GM12878 (cell line): ENCODE measurements around the gene MAPKAP1. TPM values are rescaled to one million over a fixed set of nuclear protein-coding genes. Genes with fewer than 3 reads are reported as not detected.

Source experiments
- ATAC-seq: fragments of 200-7000 bp; cut with Tn5 transposase; 3 replicates; pipeline ENCODE4 v1.9.1; 2020; ENCODE audit warnings: mild to moderate bottlenecking, moderate library complexity
- BruUV-seq: library from RNA; stranded (reverse); fragments of 400-500 nt; replicated peaks from 2 replicates; lab custom pipeline; 2021; lab: Mats Ljungman, UMichigan
- CTCF ChIA-PET: fragments of 300-600 bp; sonication (Branson Sonifier 250); formaldehyde crosslinking; extraction: SDS; loops from one replicate; lab custom pipeline; 2021; ENCODE audit warnings: inconsistent platforms; lab: Yijun Ruan, JAX
- POLR2A ChIA-PET: fragments of 350-600 bp; formaldehyde crosslinking; extraction: SDS; loops from one replicate; lab custom pipeline; 2021; ENCODE audit warnings: inconsistent platforms; lab: Charles Lee
- RAD21 ChIA-PET: fragments of 300-600 bp; sonication (Branson Sonifier 250); formaldehyde crosslinking; loops from one replicate; lab custom pipeline; 2023; ENCODE audit warnings: antibody characterized with exemption; ENCODE audit not compliant: unreplicated experiment; lab: Charles Lee
- SMC1A ChIA-PET: fragments of 300-600 bp; sonication (Branson Sonifier 250); formaldehyde crosslinking; loops from one replicate; lab custom pipeline; 2023; ENCODE audit not compliant: unreplicated experiment, uncharacterized antibody; lab: Charles Lee
- DNase-seq: peaks from one replicate; pipeline ENCODE4 v3.0.0-alpha.2; 2011; ENCODE audit warnings: low read depth, low spot score
- FAIRE-seq: peaks from 3 replicates; lab custom pipeline; 2011; peaks lifted over from hg19 to GRCh38; lab: Jason Lieb, UNC
- H2AFZ ChIP-seq: 2 replicates; pipeline ENCODE4 v1.6.0; 2011; ENCODE audit warnings: low read depth, low read length, control low read depth; ENCODE audit not compliant: control insufficient read depth
- H3K27ac ChIP-seq: 2 replicates; pipeline ENCODE4 v1.5.1; 2011; ENCODE audit warnings: control low read depth; ENCODE audit not compliant: control insufficient read depth, insufficient read depth
- H3K27me3 ChIP-seq, 2 experiments: replicated peaks in 1 of 2; 2 replicates each; pipeline versions ENCODE4 v1.6.0 to v1.6.1; 2011; ENCODE audit warnings: low read length in 1 of 2; ENCODE audit not compliant: control insufficient read depth in 2 of 2, insufficient read depth in 2 of 2
- H3K36me3 ChIP-seq, 2 experiments: 2 replicates each; pipeline ENCODE4 v1.5.1; 2011; ENCODE audit warnings: low read length in 1 of 2; ENCODE audit not compliant: control insufficient read depth in 2 of 2, insufficient read depth in 2 of 2
- H3K4me1 ChIP-seq: 2 replicates; pipeline ENCODE4 v1.6.1; 2011; ENCODE audit warnings: mild to moderate bottlenecking, low read length, moderate library complexity, mixed read lengths; ENCODE audit not compliant: control insufficient read depth, insufficient read depth
- H3K4me2 ChIP-seq: 2 replicates; pipeline ENCODE4 v1.6.0; 2011; ENCODE audit warnings: control low read depth; ENCODE audit not compliant: control insufficient read depth, insufficient read depth
- H3K4me3 ChIP-seq: fragments of 200-600 bp; sonication (generic); 2 replicates; pipeline ENCODE4 v1.5.1; 2016
- H3K79me2 ChIP-seq: 2 replicates; pipeline ENCODE4 v1.6.0; 2011; ENCODE audit warnings: low read length; ENCODE audit not compliant: control insufficient read depth, insufficient read depth
- H3K9ac ChIP-seq: 2 replicates; pipeline ENCODE4 v1.8.0; 2011; ENCODE audit warnings: low read length, control low read depth, mixed read lengths; ENCODE audit not compliant: control insufficient read depth, insufficient read depth
- H3K9me3 ChIP-seq: replicated peaks from 3 replicates; pipeline ENCODE4 v1.5.1; 2011; ENCODE audit warnings: mild to moderate bottlenecking, low read length; ENCODE audit not compliant: control insufficient read depth, insufficient read depth
- H4K20me1 ChIP-seq: 2 replicates; pipeline ENCODE4 v1.6.0; 2011; ENCODE audit not compliant: control insufficient read depth, insufficient read depth
- IKZF2 ChIP-seq, 2 experiments: fragments of 450-650 bp; IDR thresholded peaks; 2 replicates each; pipeline ENCODE4 v1.6.1; 2017; ENCODE audit warnings: mild to moderate bottlenecking in 2 of 2, moderate library complexity in 2 of 2
- MEF2B ChIP-seq: fragments of 450-650 bp; IDR thresholded peaks from 2 replicates; pipeline ENCODE4 v1.6.1; 2018; ENCODE audit warnings: mild to moderate bottlenecking, moderate library complexity; ENCODE audit not compliant: partially characterized antibody, poor library complexity, severe bottlenecking
- ZNF274 ChIP-seq: IDR thresholded peaks from one replicate; pipeline ENCODE4 v1.8.0; 2011; ENCODE audit not compliant: insufficient read length, insufficient read depth
- WGBS: methylation state at CpG from one replicate; pipeline ENCODE4 v1.1.6; 2016; ENCODE audit warnings: low lambda C conversion rate; ENCODE audit not compliant: insufficient replicate concordance, insufficient coverage; ENCODE audit errors: missing lambda C conversion rate; 5-methylcytosine and 5-hydroxymethylcytosine counted together
- in situ Hi-C: fragments of 300-500 bp; cut with MboI; formaldehyde crosslinking; loops from 9 replicates; pipeline ENCODE4 v1.14.3; 2018; ENCODE audit warnings: mixed read lengths
- intact Hi-C: fragments of 100-400 bp; cut with micrococcal nuclease; formaldehyde crosslinking; loops from one replicate; pipeline ENCODE4 v1.14.2; 2022; ENCODE audit not compliant: unreplicated experiment
- polyA plus RNA-seq, 11 experiments: library from polyadenylated mRNA; depleted of rRNA in 4 of 11; unstranded in 6 of 11; stranded (reverse) in 5 of 11; fragments of >200 nt; fragmentation: Nextera tagmentation in 4 of 11; fragmentation: Illumina TruSeq in 1 of 11; extraction: Ambion mirVana in 4 of 11; extraction: Trizol in 1 of 11; gene quantifications; 1 replicate in 1 of 11; 2 replicates in 10 of 11; pipeline versions ENCODE4 v1.2.1 to v1.2.3, GENCODE V29; 2011 to 2016; ENCODE audit warnings: inconsistent platforms in 2 of 11, missing spikeins in 2 of 11, low read depth in 1 of 11
- total RNA-seq, 4 experiments: library from RNA; depleted of rRNA in 3 of 4; stranded (reverse); fragments of >200 nt in 3 of 4; fragmentation: Illumina TruSeq in 1 of 4; extraction: Trizol in 1 of 4; gene quantifications; 2 replicates each; pipeline versions ENCODE4 v1.2.1 to v1.2.3, GENCODE V29; 2013 to 2021
- TF ChIP-seq, protein P1 (sequence below): fragments of 450-650 bp; IDR thresholded peaks from 2 replicates; pipeline ENCODE4 v1.6.1; 2017; ENCODE audit warnings: mild to moderate bottlenecking, moderate library complexity

The MAPKAP1 gene
- total and polyA plus RNA-seq, 10 of the 15 experiments (the other 5 are each of a cell fraction or from before 2014, with no cell fraction given) = 5.1 to 188 (median 105) TPM

DNA sequence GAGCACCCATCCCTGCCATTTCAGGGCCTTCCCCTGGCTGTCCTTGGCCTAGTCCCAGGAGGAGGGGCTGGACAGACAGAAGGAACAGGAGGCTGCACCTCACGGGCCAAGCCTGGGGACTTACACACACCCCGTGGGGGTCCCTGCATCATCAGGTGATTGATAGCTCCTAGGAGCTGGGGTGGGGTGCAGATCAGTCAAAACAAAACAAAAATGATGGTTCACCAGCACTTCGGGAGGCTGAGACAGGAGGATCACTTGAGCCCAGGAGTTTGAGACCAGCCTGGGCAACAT lies 276.0 kb downstream of the MAPKAP1 start (continued):
- TF ChIP-seq, protein P1, sequence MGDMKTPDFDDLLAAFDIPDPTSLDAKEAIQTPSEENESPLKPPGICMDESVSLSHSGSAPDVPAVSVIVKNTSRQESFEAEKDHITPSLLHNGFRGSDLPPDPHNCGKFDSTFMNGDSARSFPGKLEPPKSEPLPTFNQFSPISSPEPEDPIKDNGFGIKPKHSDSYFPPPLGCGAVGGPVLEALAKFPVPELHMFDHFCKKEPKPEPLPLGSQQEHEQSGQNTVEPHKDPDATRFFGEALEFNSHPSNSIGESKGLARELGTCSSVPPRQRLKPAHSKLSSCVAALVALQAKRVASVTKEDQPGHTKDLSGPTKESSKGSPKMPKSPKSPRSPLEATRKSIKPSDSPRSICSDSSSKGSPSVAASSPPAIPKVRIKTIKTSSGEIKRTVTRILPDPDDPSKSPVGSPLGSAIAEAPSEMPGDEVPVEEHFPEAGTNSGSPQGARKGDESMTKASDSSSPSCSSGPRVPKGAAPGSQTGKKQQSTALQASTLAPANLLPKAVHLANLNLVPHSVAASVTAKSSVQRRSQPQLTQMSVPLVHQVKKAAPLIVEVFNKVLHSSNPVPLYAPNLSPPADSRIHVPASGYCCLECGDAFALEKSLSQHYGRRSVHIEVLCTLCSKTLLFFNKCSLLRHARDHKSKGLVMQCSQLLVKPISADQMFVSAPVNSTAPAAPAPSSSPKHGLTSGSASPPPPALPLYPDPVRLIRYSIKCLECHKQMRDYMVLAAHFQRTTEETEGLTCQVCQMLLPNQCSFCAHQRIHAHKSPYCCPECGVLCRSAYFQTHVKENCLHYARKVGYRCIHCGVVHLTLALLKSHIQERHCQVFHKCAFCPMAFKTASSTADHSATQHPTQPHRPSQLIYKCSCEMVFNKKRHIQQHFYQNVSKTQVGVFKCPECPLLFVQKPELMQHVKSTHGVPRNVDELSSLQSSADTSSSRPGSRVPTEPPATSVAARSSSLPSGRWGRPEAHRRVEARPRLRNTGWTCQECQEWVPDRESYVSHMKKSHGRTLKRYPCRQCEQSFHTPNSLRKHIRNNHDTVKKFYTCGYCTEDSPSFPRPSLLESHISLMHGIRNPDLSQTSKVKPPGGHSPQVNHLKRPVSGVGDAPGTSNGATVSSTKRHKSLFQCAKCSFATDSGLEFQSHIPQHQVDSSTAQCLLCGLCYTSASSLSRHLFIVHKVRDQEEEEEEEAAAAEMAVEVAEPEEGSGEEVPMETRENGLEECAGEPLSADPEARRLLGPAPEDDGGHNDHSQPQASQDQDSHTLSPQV = no peak

DNA sequence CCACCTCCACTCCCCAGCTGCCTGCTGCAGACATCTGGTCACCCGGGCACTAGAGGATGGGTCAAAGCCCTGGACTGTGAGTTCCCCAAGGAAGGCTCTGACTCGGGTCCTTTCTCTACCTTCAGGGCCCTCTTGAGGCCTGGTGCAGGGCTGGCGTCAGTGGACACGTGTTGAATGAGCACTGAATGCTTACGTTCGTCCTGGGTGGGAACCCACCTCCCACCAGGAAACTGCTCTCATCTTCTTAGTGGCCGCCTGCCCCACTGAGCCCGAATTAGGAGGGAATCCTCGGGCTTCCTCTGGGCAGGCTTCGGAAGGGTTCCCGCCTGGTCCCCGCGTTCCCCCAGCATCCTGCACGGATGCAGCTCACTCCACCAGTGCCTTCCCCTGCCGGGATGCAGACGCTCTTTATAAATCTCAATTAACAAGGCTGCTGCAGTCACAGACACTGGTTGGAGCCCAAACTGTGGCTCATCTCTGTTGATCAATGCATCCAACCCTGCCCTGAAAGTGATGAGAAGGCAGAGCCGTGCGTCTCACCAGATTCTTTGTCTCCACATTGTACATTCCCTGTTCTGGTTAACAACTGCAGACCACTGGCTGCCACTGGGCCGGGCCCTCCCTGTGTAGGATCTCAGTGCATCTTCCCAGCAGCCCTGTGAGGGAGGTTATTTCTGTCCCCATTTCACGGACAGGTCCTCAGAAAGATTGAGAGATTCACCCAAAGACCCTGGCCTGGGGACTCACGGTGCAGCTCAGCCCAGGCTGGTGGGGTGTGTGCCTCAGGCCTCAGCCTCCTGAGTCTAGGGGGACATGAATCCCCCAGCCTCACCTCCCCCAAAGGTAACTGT lies 276.6 kb downstream of the MAPKAP1 start:
- 58% methylated on average over 21 of the region's 21 CpGs for WGBS
- FAIRE-seq (no peak), ATAC-seq (no peak), DNase-seq (no peak)
- H3K9me3 ChIP-seq = no peaks in the 10 kb centered on the region
- intact Hi-C loops (no loop called here), in situ Hi-C loops (no loop called here)
- no peaks in the 10 kb centered on the region for H3K79me2 ChIP-seq
- no peak overlapping the region for H3K27ac ChIP-seq
- BruUV-seq = no TSS peak
- POLR2A ChIA-PET = interaction anchor here (0.7 kb wide), 1 partner anchor 1056 kb away, joined by 3 read pairs; no protein-coding TSS in a partner anchor
- H3K4me1 ChIP-seq = no peaks in the 10 kb centered on the region
- no peaks in the 10 kb centered on the region for H4K20me1 ChIP-seq
- TF ChIP-seq MEF2B (no peak), ZNF274 (no peak), IKZF2 (IDR thresholded peaks at IDR 0.05) (no peak)
- H3K36me3 ChIP-seq = no peaks in the 10 kb centered on the region
- H3K4me2 ChIP-seq = no peak overlapping the region
- H3K27me3 ChIP-seq = no peaks in the 10 kb centered on the region
- RAD21 ChIA-PET = no interaction called here
- H3K9ac ChIP-seq = no peak overlapping the region
- no peak overlapping the region for H3K4me3 ChIP-seq
- SMC1A ChIA-PET = interaction anchor here (0.7 kb wide), 1 partner anchor 200 kb away, joined by 3 read pairs; no protein-coding TSS in a partner anchor
- no peak overlapping the region for H2AFZ ChIP-seq
- CTCF ChIA-PET = no interaction called here
